Right lobe of liver (tissue), 4 donors: ENCODE measurements around the gene MFSD6L.

Experiments
- POLR2A ChIP-seq: fragments of 450-650 bp; IDR thresholded peaks from one replicate; pipeline ENCODE4 v1.6.1; 2017; ENCODE audit warnings: antibody characterized with exemption, mild to moderate bottlenecking
- TF ChIP-seq, protein P1 (sequence below), 4 donors: fragments of 200-600 bp in 3 of 4; fragments of 450-650 bp in 1 of 4; IDR thresholded peaks; one replicate each; pipeline versions ENCODE4 v1.5.1 to v1.8.0; 2016 to 2022; ENCODE audit warnings: antibody characterized with exemption in 4 of 4, mild to moderate bottlenecking in 2 of 4
- donor health status: DM: no; HTN: no; CAD: no.
- donor health status: DM: no; HTN: no; CAD: no.
- donor health status: DM: no; HTN: yes; CAD: no.

- TF ChIP-seq POLR2A = no peak
- TF ChIP-seq, protein P1, sequence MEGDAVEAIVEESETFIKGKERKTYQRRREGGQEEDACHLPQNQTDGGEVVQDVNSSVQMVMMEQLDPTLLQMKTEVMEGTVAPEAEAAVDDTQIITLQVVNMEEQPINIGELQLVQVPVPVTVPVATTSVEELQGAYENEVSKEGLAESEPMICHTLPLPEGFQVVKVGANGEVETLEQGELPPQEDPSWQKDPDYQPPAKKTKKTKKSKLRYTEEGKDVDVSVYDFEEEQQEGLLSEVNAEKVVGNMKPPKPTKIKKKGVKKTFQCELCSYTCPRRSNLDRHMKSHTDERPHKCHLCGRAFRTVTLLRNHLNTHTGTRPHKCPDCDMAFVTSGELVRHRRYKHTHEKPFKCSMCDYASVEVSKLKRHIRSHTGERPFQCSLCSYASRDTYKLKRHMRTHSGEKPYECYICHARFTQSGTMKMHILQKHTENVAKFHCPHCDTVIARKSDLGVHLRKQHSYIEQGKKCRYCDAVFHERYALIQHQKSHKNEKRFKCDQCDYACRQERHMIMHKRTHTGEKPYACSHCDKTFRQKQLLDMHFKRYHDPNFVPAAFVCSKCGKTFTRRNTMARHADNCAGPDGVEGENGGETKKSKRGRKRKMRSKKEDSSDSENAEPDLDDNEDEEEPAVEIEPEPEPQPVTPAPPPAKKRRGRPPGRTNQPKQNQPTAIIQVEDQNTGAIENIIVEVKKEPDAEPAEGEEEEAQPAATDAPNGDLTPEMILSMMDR (IDR thresholded peaks at IDR 0.05) = no peak
These were observed 4.6 kb upstream of the MFSD6L start for GRCh38 chr17:8803531-8804420.
